NCI-H82 (cell line): ENCODE measurements around the gene P4HB.
"Not testable (repeated sequence)": the region's sequence is repeated elsewhere in the genome, so short reads cannot be mapped to it uniquely, and the experiment has no call there.

Source experiments
- DNase-seq: peaks from one replicate; lab custom pipeline; 2025; lab: John Stamatoyannopoulos, UW

P4HB gene

DNA sequence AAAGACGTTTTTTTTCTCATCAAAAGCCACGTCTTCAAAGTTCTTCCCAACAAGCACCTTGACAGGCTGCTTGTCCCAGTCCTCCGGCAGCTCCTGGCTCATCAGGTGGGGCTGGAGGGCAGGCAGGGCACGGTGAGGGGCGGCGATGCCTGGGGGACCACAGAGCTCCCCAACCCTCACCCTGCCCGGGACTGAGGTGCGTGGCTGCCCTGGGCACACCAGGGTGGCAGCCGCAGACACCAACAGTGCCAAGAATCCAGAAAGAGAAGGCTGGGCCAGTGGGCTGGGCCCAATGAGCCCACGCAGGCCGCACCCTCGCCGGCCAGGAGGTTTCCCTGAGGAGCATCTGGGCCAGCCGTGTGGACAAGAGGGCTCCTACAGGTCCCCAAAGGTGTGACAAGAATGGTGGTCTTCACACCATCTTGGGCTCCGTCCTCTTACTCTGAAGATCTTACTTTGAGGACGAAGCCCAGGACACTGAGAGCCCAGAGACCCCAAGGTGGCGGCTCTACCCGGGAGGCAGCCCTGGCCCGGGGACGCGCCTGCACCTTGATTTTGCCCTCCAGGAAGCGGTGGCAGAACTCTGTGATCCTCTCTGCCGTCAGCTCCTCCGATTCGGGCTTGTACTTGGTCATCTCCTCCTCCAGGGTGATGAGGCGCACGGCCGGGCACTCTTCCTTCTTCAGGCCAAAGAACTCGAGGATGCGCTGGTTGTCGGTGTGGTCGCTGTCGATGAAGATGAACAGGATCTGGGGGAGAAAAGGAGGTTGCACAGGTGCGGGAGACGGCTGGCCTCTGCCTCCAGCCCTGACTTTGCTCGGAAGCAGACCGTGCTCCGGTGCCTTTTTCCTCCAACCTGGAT is 14.2 kb downstream of the P4HB start:
- DNase-seq = no peak

- no peak for DNase-seq
Measured at GRCh38 chr17:81845361-81845760, 15.0 kb downstream of the P4HB start.

- no peak for DNase-seq
Measured at GRCh38 chr17:81844887-81845286, 15.4 kb downstream of the P4HB start.

DNA sequence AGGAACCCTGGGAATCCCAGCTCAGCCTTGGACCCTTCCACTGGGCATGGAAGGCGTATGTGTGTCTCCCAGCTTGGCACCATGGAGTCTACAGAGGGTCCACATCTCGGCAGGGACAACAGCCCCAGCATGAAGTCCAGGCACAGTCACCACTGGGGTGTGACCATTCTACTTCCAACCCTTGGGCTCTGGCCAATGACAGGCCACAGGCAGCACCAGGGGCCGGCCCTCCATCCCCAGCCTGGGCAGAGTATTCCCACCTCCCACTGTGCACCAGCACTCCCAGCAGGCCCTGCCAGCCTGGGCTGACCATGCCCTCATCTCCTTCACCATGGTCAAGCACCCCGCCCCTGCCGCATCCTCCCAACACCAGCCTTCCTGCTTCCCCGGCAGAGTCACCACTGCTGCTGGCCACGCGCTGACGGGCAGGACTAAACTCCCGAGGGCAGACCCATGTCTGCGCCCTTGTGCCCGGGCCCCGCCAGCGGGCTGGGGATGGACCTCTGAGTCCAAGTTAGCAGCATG is 15.9 kb downstream of the P4HB start:
- DNase-seq = no peak

DNA sequence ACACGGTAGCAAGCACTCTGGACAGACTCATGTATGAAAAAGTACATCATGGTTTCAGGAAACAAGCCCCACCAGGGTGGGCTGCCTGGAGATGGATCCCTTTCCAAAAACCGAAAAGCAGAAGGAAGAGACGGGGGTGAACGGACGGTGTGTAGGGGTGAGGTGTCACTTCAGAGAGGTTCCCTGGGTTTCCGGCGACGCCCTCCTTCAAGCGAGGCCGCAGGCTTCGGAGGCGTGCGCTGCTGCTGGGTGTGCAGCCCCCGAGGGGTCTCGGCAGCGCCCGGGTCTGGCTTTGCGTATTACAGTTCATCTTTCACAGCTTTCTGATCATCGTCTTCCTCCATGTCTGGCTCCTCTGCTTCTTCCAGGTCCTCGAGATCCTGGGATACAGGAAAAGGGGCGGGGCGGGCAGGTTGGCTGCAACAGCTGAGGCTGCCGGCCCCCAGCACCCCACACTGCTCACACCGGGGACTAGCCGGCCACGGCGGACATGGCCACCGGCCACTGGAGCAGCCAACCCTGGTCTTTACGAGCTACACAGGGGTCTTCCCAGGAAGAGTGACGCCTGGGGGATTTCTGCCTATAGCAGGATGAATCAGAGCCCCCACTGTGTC is 16.5 kb downstream of the P4HB start:
- no peak for DNase-seq

- no peak for DNase-seq
Measured at GRCh38 chr17:81842725-81843504, 17.4 kb downstream of the P4HB start.

DNA sequence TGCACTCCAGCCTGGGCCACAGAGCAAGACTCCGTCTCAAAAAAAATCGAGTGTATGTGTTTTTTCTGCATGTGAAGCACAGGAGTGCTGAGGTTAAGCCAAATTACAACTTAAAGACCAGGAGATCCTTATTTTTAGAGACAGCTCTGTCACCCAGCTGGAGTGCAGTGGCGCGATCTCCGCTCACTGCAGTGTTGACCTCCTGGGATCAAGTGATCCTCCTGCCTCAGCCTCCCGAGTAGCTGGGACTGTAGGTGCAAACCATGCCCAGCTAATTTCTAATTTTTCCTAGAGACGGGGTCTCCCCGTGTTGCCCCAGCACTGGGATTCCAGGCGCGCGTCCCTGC is 18.0 kb downstream of the P4HB start:
- DNase-seq = no peak

GRCh38 chr17:81841866-81842265 is 18.5 kb downstream of the P4HB start:
- DNase-seq = no peak

DNA sequence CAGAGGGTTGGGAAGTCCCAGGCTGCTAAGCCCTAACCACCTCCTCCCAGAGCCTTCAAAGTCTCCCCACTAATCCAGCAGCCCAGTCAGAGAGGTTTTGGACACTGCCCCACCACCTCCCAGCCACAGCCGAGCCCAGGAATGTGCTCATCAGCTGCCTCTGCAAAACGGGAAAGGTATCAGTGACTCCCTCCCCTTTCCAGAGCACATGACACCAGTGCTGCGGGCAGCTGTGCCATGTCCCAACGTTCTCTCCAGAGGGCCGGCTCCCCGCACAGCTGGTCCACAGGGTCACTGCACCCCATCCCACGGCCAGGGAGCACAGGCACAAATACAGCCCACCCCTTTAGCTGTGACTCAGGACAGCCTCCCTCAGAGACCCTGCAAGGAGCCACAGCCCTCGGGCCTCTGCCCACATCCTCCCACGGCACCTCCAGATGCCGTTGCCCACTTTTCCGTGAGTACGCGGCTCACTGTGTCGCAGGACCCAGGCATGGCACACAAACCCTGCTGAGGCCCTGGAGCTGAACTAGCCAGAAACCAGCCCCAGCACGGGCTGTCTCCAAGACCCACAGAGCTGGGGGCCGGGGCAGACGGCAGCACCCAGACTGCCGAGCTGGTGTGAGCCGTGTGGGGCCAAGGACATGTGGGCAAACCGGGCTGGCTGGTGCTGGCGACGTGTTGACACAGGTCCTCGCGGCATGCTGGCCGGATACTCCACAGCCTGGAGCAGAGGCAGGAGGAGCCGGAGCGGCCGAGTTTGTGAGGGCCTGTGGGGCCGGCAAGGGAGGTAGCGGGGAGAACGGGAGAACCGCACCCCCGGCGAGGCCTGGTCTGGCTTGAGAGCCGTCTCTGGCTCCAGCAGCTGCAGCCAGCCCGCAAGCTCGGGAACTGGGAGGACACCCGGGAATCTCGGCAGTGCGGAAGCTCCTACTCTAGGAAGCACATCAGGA is 19.2 kb downstream of the P4HB start:
- no peak for DNase-seq

DNA sequence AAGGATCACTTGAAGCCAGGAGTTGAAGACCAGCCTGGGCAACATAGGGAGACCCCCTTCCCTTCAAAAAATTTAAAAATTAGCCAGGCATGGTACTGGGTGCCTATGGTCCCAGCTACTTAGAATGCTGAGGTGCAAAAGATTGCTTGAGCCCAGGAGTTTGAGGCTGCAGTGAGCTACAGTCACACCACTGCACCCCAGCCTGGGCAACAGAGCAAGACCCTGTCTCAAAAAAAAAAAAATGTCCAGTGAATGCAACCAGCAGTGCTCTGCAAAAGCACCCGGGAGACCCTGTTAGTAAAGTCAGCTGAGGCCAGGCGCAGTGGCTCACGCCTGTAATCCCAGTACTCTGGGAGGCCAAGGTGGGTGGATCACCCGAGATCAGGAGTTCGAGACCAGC is 20.3 kb downstream of the P4HB start:
- not testable (repeated sequence) for DNase-seq

DNA sequence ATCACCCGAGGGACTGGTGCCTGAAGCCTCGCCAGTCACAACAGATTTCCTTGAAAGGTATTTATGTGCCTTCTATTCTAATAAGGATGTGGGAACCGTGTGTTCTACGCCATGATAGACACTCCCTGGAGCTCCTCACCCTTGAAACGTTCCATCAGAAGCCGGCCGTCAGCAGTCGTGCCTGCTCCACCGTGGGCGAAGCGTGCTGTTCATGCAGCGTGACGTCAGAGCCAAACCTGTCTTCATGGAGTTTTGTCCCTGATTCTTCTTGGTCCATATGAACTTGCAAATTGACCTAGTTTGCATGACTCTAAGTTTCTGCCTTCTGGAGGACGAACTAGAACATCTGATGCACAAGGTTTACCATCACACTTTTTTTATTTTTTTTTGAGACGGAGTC is 21.0 kb downstream of the P4HB start:
- no peak for DNase-seq

GRCh38 chr17:81838753-81839255 is 21.5 kb downstream of the P4HB start:
- no peak for DNase-seq

- DNase-seq = no peak
Measured at GRCh38 chr17:81837641-81838040, 22.7 kb downstream of the P4HB start.

- no peak for DNase-seq
Measured at GRCh38 chr17:81834831-81835267, 25.5 kb downstream of the P4HB start, which contains the start of gene PPP1R27. Gene PPP1R27 (minus strand): TSS chr17:81835050. CDS start chr17:81834953, 97 bp downstream.

DNA sequence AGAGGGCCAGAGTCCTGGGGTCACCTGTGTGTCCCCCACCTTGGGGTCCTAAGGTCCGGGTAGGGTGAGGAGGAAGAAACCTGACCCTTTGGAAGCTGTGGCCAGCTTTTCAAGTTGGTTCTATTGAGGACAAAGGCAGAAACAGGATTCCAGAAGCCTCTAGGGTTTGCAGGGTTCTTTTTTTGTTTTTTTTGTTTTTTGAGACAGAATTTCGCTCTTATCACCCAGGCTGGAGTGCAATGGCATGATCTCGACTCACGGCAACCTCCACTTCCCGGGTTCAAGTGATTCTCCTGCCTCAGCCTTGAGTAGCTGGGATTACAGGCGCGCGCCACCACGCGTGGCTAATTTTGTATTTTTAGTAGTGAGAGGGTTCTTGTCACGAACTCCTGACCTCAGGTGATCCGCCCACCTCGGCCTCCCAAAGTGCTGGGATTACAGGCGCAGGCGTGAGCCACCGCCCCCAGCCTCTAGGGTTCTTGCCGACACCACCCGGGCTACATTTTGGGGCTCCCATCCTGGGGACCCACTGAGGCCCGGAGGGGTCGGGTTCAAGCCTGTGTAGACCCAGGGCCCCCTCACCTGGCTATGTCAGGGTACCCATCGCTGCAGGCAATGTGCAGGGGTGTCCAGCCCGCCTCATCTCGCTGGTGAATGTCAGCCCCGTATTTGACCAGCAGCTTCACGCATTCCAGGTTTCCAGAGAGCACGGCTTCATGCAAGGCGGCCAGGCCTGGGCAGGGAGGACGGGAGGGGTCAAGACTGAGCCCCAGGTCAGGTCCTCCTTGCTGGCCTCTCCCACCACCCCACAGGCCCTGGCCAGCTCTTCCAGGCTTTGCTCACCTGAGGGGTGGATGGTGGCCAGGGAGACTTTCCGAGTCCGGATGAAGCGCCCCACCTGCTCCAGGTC is 26.2 kb downstream of the P4HB start:
- DNase-seq = no peak

DNA sequence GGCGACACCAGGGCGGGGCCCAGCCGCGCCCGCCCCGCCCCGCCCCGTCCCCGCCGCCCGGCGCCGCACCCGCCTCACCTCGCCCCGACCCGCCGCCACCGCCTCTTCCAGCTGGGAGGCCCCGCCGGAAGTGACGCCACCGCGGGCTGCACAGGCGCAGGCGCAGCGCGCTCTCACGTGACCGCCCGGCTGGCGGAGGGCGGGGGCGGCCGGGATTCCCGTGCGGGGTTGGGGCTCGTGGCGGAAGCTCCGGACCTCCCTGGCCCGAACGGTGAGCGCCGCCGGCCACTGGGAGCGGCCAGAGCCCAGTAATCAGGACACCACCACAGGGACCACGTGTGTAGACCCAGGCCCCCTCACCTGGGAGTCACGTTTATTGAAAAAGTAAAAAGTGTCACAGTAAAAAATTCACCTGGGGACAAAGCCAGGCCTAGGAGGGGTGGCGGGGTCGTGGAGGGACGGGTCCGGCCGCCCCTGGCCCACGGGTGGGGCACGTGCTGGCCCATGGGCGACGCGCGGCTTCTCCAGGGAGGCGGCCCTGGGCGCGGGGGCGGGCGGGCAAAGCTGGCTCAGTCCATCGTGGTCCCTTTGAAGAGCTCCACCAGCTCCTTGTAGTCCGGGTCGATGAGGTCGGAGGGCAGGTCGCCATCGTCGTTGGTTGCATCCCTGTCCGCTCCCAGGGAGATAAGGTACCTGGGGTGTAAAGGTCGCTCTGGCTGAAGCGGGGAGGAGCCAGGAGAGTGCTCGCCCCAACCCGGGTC is 27.0 kb downstream of the P4HB start, which contains the start of gene MCRIP1:
Gene MCRIP1, minus strand, starts transcription at position 132 of the 761 bp plus-strand sequence. CDS start 8,785 bp downstream, outside the sequence.
- peak; percentile 97 for DNase-seq

DNA sequence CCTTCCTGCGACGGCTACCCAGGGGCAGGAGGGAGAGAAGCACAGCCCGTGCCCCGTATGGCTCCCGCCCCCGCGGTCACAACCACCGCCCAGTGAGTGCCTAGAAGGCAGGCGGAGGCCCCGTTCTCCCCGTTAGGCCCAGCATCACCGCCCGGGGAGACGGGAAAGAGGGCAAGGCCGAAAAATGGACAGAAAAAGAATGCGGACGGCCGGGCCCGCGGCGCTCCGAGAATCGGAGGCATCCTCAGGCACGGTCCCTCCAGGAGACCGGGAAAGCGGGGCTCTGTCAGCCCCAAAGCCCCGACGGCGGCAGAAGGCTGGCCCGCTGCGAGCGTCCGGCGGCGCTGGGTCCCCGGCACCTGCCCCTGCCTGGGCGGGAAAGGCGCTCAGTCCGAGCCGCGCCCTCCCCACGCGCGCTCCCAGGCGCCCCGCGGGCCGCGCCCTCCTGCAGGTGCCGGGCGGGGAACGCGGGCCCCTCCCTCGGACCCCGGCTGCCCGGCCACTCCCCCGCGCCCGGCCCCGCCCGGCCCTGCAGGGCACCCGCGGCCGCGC is 27.7 kb downstream of the P4HB start:
- DNase-seq = peak; percentile 62

DNA sequence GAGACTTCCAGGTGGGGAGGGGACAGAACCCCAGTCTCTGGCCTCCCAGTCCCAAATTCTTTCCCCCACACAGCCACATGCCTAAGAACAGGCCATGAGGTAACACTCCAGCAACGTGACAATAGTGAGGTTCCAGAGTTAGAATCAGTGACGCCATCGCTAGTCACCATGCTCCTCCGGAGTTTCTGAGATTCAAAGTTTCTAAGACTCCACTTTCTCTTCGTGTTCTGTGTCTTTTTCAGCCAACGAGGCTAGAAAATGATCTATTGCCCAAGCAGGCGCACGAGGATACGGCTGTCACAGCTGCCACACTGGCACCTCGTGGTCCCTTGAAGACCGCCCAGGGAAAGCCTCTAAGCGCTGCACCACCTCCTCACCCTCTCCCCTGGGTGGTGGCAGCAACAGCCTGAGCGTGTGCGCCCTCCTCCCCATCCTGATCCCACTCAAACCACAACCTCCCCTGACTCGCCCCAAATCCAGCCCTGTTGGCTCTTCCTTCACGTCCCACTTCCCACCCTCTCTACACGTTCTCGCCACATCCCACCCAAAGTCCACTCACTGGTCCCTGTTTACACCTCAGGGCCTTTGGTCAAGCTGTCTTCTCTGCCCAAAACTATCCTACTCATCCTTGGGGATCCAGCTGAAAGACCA is 28.3 kb downstream of the P4HB start:
- DNase-seq = peak; percentile 68
